ENCODE results near the gene MNT. TPM values are rescaled to one million over a fixed set of nuclear protein-coding genes. Genes with fewer than 3 reads are reported as not detected.

MNT gene
- total and polyA plus RNA-seq, 2 experiments from 2014 or later, result 5.7 to 6.4 TPM

DNA sequence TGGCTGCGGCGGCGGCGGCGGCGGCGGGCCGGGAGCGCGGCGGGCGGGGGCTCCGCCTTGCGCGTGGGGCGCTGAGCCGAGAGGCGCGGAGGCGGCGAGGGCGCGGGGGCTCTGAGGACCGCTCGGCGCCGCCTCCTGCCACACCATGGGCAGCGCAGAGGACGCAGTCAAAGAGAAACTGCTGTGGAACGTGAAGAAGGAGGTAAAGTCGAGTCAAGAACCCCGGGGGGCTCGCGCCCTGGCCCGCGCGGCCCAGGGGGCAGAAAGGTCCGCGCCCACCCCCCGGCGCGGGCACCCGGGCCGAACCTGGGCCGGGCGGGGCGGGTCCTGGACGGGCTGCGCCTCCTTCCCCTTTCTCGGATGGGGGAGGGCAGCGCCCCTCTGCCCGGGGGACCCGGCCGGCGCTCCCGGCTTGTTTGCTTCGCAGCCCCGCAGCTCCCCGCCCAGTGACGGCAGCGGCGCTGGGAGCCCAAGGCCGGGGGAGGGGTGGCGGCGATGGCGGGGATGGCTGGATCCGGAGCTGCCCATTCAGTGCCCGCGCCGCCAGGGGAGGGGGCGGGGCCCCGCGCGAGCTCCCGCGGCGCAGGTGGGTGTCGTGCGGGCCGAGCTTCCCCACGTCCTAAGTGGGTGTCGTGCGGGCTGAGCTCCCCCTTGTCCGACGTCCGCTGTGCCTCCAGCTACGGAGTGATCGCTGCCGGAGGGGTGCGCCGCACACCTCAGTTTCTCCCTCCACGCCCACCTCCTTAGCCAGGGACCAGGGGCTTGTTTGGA, 63.1 kb downstream of the MNT start:
- peak overlapping the region; percentile 87 for H2AFZ ChIP-seq
- DNase-seq (ENCODE audit: low spot score), result peak; percentile 77
- peaks cover 49% of the 10 kb centered on the region for H3K79me2 ChIP-seq (replicated peaks; ENCODE audit: insufficient read depth)
- peaks cover 2% of the 10 kb centered on the region; the same call in 1 of the 3 replicates for H3K9me3 Mint-ChIP-seq
- H3K36me3 Mint-ChIP-seq (ENCODE audit: low read depth), result peaks cover 6% of the 10 kb centered on the region; the same call in 1 of the 3 replicates
- peak overlapping the region; percentile 99 for H3K4me2 ChIP-seq
- H3K27ac ChIP-seq (ENCODE audit: low read depth), result no peak overlapping the region
- peaks cover 5% of the 10 kb centered on the region for H3K4me1 Mint-ChIP-seq
- peaks cover 33% of the 10 kb centered on the region for H3F3A ChIP-seq (replicated peaks; ENCODE audit: low read depth)
- H3K4me3 Mint-ChIP-seq, result peak overlapping the region; percentile 84; the same call in 2 of the 3 replicates
- peaks cover 26% of the 10 kb centered on the region for H3K36me3 ChIP-seq (ENCODE audit: insufficient read depth)
- TF ChIP-seq, protein P1, sequence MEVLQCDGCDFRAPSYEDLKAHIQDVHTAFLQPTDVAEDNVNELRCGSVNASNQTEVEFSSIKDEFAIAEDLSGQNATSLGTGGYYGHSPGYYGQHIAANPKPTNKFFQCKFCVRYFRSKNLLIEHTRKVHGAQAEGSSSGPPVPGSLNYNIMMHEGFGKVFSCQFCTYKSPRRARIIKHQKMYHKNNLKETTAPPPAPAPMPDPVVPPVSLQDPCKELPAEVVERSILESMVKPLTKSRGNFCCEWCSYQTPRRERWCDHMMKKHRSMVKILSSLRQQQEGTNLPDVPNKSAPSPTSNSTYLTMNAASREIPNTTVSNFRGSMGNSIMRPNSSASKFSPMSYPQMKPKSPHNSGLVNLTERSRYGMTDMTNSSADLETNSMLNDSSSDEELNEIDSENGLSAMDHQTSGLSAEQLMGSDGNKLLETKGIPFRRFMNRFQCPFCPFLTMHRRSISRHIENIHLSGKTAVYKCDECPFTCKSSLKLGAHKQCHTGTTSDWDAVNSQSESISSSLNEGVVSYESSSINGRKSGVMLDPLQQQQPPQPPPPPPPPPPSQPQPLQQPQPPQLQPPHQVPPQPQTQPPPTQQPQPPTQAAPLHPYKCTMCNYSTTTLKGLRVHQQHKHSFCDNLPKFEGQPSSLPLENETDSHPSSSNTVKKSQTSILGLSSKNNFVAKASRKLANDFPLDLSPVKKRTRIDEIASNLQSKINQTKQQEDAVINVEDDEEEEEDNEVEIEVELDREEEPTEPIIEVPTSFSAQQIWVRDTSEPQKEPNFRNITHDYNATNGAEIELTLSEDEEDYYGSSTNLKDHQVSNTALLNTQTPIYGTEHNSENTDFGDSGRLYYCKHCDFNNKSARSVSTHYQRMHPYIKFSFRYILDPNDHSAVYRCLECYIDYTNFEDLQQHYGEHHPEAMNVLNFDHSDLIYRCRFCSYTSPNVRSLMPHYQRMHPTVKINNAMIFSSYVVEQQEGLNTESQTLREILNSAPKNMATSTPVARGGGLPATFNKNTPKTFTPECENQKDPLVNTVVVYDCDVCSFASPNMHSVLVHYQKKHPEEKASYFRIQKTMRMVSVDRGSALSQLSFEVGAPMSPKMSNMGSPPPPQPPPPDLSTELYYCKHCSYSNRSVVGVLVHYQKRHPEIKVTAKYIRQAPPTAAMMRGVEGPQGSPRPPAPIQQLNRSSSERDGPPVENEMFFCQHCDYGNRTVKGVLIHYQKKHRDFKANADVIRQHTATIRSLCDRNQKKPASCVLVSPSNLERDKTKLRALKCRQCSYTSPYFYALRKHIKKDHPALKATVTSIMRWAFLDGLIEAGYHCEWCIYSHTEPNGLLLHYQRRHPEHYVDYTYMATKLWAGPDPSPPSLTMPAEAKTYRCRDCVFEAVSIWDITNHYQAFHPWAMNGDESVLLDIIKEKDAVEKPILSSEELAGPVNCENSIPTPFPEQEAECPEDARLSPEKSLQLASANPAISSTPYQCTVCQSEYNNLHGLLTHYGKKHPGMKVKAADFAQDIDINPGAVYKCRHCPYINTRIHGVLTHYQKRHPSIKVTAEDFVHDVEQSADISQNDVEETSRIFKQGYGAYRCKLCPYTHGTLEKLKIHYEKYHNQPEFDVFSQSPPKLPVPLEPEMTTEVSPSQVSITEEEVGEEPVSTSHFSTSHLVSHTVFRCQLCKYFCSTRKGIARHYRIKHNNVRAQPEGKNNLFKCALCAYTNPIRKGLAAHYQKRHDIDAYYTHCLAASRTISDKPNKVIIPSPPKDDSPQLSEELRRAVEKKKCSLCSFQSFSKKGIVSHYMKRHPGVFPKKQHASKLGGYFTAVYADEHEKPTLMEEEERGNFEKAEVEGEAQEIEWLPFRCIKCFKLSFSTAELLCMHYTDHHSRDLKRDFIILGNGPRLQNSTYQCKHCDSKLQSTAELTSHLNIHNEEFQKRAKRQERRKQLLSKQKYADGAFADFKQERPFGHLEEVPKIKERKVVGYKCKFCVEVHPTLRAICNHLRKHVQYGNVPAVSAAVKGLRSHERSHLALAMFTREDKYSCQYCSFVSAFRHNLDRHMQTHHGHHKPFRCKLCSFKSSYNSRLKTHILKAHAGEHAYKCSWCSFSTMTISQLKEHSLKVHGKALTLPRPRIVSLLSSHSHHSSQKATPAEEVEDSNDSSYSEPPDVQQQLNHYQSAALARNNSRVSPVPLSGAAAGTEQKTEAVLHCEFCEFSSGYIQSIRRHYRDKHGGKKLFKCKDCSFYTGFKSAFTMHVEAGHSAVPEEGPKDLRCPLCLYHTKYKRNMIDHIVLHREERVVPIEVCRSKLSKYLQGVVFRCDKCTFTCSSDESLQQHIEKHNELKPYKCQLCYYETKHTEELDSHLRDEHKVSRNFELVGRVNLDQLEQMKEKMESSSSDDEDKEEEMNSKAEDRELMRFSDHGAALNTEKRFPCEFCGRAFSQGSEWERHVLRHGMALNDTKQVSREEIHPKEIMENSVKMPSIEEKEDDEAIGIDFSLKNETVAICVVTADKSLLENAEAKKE (CRISPR knock-in tag; IDR thresholded peaks at IDR 0.05), result no peak
- TF ChIP-seq ZNF331 (CRISPR knock-in tag; IDR thresholded peaks at IDR 0.05; ENCODE audit: low read depth) (no peak), CREB1 (CRISPR knock-in tag; IDR thresholded peaks at IDR 0.05; ENCODE audit: low read depth) (peak; percentile 32; the same call in 1 of the 2 replicates)
- TF ChIP-seq, protein P2, sequence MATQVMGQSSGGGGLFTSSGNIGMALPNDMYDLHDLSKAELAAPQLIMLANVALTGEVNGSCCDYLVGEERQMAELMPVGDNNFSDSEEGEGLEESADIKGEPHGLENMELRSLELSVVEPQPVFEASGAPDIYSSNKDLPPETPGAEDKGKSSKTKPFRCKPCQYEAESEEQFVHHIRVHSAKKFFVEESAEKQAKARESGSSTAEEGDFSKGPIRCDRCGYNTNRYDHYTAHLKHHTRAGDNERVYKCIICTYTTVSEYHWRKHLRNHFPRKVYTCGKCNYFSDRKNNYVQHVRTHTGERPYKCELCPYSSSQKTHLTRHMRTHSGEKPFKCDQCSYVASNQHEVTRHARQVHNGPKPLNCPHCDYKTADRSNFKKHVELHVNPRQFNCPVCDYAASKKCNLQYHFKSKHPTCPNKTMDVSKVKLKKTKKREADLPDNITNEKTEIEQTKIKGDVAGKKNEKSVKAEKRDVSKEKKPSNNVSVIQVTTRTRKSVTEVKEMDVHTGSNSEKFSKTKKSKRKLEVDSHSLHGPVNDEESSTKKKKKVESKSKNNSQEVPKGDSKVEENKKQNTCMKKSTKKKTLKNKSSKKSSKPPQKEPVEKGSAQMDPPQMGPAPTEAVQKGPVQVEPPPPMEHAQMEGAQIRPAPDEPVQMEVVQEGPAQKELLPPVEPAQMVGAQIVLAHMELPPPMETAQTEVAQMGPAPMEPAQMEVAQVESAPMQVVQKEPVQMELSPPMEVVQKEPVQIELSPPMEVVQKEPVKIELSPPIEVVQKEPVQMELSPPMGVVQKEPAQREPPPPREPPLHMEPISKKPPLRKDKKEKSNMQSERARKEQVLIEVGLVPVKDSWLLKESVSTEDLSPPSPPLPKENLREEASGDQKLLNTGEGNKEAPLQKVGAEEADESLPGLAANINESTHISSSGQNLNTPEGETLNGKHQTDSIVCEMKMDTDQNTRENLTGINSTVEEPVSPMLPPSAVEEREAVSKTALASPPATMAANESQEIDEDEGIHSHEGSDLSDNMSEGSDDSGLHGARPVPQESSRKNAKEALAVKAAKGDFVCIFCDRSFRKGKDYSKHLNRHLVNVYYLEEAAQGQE (IDR thresholded peaks at IDR 0.05; ENCODE audit: unreplicated experiment), result no peak
- H3K27me3 ChIP-seq (ENCODE audit: insufficient read depth), result no peaks in the 10 kb centered on the region
- peak; percentile 39 for ATAC-seq
- H3K27ac Mint-ChIP-seq, result no peak overlapping the region
- H3K9me2 ChIP-seq (ENCODE audit: insufficient read depth), result no peaks in the 10 kb centered on the region
- peaks cover 17% of the 10 kb centered on the region for H3K27me3 Mint-ChIP-seq (ENCODE audit: insufficient read depth, low read depth, poor library complexity)
- peak overlapping the region; percentile 95 for H3K4me3 ChIP-seq
- peaks cover 20% of the 10 kb centered on the region for H3K4me1 ChIP-seq (ENCODE audit: insufficient read depth)
- peaks cover 25% of the 10 kb centered on the region for H4K20me1 ChIP-seq (replicated peaks; ENCODE audit: insufficient read depth)
